ENCODE results near the gene NDUFA8.

The NDUFA8 gene

GRCh38 chr9:122113574-122113973, 46.0 kb downstream of the NDUFA8 start:
- no peak for TF ChIP-seq CTCF (IDR thresholded peaks at IDR 0.05; ENCODE audit: insufficient read depth, low read depth, low read length, missing control alignments)
- H3K4me3 ChIP-seq (ENCODE audit: low read length), result no peak overlapping the region
- no peak for DNase-seq (ENCODE audit: low read depth)

DNA sequence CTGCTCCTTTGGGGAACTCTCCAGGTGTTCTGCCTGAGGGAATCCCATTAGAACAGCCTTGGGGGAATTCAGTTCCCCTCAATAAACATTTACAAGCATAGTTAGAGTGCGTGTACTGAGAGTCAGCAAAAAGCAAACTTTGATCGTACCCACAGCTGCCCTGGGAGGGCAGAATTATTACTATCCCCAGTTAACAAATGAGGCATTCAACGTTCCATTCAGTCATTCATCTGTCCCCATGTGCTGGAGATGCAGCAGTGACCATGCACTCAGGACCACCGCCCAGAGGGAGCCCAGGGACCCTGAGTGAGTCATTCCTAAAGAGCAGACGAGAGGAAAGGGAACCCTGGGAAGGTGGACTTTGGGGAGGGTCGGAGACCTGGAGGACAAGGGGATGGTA, 47.3 kb downstream of the NDUFA8 start:
- H3K4me3 ChIP-seq (ENCODE audit: low read length), result no peak overlapping the region
- TF ChIP-seq CTCF (IDR thresholded peaks at IDR 0.05; ENCODE audit: insufficient read depth, low read depth, low read length, missing control alignments), result no peak
- no peak for DNase-seq (ENCODE audit: low read depth)

- no peak overlapping the region for H3K4me3 ChIP-seq (ENCODE audit: low read length)
- no peak for TF ChIP-seq CTCF (IDR thresholded peaks at IDR 0.05; ENCODE audit: insufficient read depth, low read depth, low read length, missing control alignments)
- DNase-seq (ENCODE audit: low read depth), result no peak
Observed at GRCh38 chr9:122111413-122112085, 48.0 kb downstream of the NDUFA8 start.

DNA sequence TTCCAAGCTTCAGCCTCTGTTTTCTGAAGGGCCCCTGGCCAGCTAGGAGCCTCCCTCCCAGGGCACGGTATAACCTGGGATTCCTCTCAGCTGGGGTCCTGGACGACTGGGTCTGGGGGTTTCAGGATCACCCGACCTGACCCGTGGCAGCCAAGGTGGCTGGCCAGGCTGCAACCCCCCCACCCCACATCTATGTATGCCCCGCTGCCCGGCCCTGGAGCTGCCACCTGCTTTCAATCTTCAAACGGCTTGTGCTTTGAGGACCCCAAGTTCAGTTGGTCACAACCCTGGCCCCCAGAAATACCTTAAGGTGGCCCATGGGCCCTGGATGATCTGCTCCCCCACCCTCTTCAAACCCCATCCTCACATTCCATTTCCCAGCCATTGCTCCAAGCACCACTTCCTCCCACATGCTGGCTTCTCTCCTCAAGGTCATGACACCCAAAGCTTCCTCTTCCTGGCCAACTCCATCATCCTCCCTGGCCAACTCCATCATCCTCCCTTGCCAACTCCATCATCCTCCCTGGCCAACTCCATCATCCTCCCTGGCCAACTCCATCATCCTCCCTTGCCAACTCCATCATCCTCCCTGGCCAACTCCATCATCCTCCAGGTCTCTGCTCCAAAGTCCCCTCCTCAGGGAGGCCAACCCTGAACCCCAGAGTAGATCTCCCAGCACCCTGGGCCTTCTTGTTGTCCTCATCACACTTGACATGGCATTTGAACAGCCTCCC, 49.3 kb downstream of the NDUFA8 start:
- no peak for TF ChIP-seq CTCF (IDR thresholded peaks at IDR 0.05; ENCODE audit: insufficient read depth, low read depth, low read length, missing control alignments)
- DNase-seq (ENCODE audit: low read depth), result no peak
- H3K4me3 ChIP-seq (ENCODE audit: low read length), result no peak overlapping the region

DNA sequence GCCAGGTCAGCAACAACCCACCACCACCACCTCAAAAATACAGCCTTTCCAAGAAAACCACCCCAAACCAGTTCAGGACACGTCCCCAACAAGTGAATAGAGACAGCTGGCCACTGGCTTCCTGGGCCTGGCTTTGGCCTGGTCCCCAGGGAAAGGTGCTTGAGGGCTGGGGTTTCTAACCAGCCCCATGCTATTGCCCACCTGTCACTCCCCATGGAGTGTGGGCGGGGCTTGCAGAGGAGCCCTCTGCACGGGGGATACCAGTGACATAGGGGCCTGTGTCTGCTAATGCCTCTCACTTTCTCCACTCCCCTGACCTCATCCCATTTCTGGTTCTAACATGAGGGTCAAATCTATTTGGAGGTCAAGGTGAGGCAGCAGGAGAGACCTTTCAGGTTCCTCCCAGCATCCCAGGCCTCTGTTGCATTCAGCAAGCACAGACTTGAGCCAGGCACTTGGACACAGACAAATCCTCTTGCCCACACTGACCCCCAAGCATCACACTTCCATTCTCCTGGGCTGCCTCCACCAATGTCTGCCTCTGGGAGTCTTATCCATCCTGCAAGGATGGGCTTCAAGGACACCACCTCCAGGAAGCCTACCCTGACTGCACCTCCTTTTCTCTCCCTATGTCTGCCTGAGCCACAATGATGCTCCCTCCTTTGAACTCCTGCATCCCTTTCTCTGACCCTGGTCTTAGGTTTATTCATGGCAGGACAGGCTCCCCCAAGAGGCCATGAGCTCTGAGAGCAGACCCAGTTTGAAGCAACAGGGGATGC, 50.4 kb downstream of the NDUFA8 start:
- TF ChIP-seq CTCF (IDR thresholded peaks at IDR 0.05; ENCODE audit: insufficient read depth, low read depth, low read length, missing control alignments), result no peak
- no peak for DNase-seq (ENCODE audit: low read depth)
- H3K4me3 ChIP-seq (ENCODE audit: low read length), result no peak overlapping the region

- no peak for DNase-seq (ENCODE audit: low read depth)
- no peak overlapping the region for H3K4me3 ChIP-seq (ENCODE audit: low read length)
- no peak for TF ChIP-seq CTCF (IDR thresholded peaks at IDR 0.05; ENCODE audit: insufficient read depth, low read depth, low read length, missing control alignments)
Observed at GRCh38 chr9:122107291-122107805, 52.2 kb downstream of the NDUFA8 start.

All from epithelial cell of esophagus (primary cell).